Right renal cortex interstitium (tissue), 3 donors: ENCODE data around the gene RHOBTB1. TPM values are rescaled to one million over a fixed set of nuclear protein-coding genes. Genes with fewer than 3 reads are reported as not detected.
A peak's percentile ranks its signal among the peaks of the same experiment; 100 is the strongest.
"Not testable (repeated sequence)": the region's sequence is repeated elsewhere in the genome, so short reads cannot be mapped to it uniquely, and the experiment has no call there.

ENCODE experiments used
- DNase-seq, 3 donors: peaks; one replicate each; pipeline ENCODE4 v3.0.0-alpha.2; 2013; ENCODE audit warnings: low read depth in 3 of 3, low spot score in 2 of 3
- polyA plus RNA-seq, 3 donors: library from polyadenylated mRNA; unstranded; fragments of 120-200 nt; gene quantifications; one replicate each; pipeline ENCODE4 v1.2.1, GENCODE V29; 2013; ENCODE audit not compliant: insufficient read length in 3 of 3

The RHOBTB1 gene
- polyA plus RNA-seq, 3 donors, result 76.7 to 90.1 (median 87.4) TPM

- DNase-seq, result no peak
These were observed 73.6 kb downstream of the RHOBTB1 start for GRCh38 chr10:60870416-60870728.

GRCh38 chr10:60869652-60870415 lies 74.2 kb downstream of the RHOBTB1 start:
- no peak for DNase-seq

DNA sequence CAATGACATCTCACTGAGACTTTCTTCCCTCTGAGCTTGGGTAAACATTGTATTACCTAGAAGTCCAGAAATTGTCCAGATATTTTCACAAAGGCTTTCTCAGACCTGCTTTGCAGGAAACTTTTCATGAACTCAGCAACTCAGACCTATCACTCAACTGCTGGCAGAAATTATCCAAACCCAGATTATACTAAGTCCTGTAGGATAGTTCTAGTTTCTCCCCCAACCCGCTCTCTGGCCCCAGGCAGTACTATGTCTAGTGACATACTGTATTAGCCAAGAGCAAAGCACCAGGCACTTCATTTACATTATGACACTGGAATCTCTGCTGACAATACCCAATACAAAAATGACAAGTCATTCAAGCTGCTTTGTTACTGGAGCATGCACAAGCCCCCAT lies 75.0 kb downstream of the RHOBTB1 start:
- DNase-seq, result no peak

DNA sequence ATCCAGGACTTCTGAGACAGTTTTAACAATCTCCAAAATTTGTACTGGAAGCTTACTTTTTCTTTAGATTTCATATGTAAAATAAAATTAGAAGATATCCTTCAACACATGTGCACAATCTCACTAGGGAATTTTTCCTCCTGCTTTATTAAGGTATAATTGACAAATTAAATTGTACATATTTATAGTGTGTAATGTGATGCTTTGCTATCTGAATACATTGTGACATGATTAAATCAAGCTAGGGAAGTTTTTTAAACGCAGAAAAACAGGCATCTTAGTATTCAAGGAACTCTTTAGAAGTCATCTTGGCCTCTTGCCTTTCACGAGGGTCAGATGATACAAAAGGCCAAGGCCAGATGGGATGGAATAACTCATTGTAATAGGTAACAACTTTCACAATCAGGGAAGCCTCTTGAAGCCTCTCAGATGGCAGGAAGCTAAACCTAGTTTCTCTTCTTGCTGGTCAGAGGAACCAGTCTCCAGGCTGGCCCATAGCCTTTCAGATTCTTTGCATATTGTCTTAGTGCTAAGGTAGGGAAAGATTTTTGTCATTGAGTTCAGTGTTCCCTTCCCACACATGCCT lies 78.7 kb downstream of the RHOBTB1 start:
- no peak for DNase-seq

GRCh38 chr10:60863796-60864195 lies 80.2 kb downstream of the RHOBTB1 start:
- DNase-seq, result no peak

DNA sequence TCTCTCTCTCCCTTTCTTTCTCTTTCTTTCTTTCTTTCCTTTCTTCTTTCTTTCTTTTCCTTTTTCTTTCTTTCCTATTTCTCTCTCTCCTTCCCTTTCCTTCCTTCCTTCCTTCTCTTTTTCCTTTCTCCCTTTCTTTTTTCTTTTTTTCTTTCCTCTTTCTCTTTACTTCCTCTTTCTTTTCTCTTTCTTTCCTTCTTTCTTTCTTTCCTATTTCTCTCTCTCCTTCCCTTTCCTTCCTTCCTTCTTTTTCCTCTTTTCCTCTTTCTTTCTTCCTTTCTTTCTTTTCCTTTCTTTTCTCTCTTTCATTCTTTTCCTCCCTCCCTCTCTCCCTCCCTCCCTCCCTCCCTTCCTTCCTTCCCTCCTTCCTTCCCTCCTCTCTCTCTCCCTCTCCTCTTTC lies 81.5 kb downstream of the RHOBTB1 start:
- no peak for DNase-seq

DNA sequence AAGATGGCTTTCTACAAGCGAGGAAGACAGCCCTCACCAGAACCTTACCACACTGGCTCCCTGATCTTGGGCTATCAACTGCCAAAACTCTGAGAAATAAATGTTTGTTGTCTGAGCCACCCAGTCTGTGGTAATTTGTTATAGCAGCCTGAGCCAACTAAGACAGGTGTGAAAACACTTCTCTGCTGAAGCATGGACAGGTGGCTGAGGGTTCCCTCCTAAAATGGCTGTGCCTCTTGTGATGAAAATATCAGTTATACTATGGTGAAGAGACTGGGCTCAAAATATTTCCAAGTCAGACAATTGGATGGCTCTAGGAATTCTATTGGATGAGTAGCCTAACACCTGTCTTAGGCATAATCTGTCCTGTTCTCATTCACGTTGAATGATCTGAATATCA lies 87.6 kb downstream of the RHOBTB1 start:
- no peak for DNase-seq

- no peak for DNase-seq
These were observed 90.3 kb downstream of the RHOBTB1 start for GRCh38 chr10:60853637-60854036.

- DNase-seq, result no peak
These were observed 90.9 kb downstream of the RHOBTB1 start for GRCh38 chr10:60853107-60853506.

DNA sequence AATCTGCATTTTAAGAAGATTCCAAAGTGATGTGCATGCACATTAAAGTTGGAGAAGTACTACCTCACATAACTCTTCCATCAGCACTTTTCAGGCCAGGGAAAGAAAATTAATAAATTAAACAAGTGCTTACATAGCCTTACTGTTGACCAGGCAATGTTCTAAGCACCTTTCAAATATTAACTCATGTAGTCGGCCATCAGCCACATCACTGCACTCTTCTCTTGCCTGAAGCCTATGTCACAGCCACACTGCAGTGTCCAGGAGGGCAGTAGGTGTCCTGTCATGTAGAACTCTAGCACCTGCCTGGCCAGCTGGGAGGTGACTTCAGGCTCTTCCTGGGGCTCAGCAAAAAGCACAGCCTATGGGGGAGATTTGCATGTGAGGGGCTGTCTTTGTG lies 94.2 kb downstream of the RHOBTB1 start:
- no peak for DNase-seq

DNA sequence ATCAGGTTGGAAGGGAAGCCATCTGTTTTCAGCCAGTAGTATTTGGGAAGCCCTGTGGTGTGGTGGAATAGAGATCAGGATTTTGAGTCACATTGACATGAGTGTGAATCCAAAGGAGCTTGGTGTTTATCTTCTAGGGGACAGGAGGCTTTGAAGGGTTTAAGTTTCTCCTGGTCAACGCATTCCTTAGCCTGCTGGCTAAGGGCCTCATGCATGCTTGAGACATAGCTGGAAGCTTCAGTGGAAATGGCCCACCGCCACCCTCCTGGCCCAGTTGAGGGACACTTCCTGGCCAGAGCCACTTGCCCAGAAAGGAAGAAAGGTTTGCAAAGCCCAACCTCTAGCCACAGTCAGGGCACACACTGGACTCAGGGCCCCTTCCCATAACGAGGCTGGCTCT lies 94.8 kb downstream of the RHOBTB1 start:
- no peak for DNase-seq

DNA sequence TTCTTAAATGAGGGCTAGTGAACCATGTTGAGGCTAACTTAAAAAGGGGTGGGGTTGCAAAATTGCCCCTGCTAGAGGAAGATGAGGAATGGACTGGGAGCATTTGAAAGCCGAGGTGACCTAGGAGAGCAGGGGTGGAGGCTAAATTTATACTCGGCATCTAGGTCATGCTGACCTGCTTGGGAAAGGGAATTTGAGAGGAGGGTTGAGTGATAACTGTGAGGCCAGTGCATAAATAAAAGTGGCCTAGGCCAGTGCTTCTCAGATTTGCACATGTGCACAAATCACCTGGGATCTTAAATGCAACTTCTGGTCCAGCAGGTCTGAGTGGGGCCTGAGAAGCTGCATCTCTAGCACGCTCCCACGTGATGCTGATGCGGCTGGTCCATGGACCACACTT lies 95.3 kb downstream of the RHOBTB1 start:
- DNase-seq, result no peak

DNA sequence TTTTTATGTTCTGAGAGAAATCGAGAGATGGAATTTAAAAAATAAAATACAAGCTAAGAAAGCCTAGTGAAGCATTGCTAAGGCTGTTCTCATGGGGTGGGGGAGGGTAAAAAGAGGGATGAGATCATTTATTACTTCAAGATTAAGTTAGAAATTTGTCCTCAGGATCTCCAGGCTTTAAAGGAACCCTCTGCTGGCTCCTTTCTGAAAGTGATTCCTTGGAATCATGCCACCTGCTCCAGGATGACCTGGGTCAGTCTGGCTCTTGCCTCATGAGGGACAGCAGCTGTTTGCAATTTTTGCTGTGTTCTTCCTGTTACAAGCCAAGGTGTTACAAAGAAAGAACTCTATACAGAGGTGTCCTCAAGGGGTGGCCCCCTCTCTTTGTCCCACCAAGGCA lies 95.9 kb downstream of the RHOBTB1 start:
- DNase-seq, result peak in 1 of 3 donors; percentile 19

DNA sequence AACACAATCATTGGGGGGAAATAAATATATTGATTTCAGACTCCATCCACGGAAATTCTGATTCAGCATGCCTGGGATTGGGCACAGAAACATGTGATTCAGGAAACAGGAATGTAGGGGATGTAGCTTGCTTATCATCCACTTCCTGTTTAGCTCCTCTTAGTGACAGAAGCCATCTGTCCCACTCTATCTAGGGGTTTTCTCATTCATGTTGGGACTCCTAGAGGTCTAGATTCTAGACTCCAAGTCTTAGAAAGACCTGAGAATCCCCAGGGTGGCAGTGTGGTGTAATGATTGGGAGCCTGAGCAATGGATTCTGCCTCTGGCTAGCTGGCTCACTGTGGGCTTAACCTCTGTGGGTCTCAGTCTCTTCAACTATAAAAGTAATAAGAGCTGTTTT lies 97.8 kb downstream of the RHOBTB1 start:
- DNase-seq, result no peak

DNA sequence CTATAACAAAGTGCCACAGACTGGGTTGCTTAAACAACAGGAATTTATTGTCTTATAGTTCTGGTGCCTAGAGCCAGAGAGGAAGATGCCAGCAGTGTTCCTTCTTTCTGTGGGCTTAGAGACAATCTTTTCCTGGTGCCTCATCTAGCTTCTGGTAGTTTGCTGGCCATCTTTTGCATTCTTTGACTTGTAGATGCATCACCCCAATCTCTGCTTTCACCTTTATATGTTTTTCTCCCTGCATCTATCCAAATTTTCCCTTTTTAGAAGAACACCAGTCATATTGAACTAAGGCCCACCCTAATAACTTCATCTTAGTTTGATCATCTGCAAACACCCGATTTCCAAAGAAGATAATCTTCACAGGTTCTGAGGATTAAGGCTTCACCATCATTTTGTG lies 98.9 kb downstream of the RHOBTB1 start:
- DNase-seq, result no peak

DNA sequence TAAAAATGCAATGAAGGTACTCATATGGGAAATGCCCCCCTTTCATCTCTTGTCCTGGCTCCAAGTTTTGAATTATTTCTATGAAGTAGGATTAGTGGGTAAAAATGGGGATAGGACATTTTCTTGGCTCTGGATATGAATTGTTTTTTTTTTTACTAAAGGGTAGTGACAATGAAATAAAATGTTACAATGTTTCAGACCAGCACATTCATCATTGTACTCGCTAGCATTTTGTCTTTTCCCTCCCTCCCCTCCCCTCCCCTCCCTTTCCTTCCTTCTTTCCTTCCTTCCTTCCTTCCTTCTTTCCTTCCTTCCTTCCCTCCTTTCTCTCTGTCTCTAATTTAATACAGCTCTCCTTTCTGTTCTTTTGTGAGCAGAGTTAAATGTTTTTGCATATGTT lies 101.3 kb downstream of the RHOBTB1 start:
- DNase-seq, result no peak

DNA sequence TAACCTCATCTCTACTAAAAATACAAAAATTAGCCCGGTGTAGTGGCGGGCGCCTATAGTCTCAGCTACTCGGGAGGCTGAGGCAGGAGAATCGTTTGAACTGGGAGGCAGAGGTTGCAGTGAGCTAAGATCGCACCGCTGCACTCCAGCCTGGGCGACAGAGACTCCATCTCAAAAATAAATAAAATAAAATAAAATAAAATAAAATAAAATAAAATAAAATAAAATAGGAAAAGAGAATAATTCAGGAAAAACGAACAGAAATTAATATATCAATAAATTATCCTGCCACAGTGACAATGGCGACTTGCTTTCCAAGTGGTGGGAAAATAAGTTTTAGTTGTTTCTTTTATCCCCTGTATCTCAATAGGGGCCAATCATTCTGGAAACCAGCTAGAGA lies 102.8 kb downstream of the RHOBTB1 start:
- not testable (repeated sequence) for DNase-seq

DNA sequence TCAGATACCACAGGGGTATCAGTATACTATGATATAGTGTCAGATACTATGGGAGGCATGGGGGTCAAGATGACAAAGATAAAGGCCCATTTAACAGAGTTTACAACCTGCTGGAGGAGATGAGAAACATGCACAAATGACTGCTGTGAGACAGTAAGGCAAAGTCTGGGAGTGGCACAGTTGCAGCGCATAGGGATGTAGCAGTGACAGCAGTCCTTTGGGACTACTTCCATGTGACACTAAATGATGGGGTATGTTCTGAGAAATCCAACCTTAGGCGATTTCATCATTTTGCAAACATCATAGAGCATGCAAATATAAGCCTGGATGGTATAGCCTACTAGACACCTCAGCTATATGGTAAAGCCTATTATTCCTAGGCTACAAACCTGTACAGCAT lies 108.9 kb downstream of the RHOBTB1 start:
- no peak for DNase-seq

DNA sequence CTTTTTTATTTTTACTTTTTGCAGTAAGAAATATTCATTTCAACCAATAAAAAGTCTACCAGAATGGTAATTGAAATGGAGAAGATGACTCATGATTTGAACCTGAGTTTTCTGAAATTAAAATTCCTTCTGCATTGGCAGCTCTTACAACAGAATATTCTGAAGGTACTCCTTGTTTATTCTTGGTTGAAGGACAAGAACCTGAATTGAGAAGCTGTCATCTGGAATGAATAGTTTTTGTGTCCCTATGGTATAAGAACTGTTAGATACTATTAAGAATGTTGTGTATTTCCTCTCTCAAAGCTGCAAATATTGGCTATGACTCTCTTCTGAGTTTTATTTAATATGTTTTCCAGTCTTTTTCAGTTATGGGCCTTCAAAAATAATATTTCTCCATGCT lies 109.6 kb downstream of the RHOBTB1 start:
- DNase-seq, result no peak

GRCh38 chr10:60832136-60832535 lies 111.8 kb downstream of the RHOBTB1 start:
- not testable (repeated sequence) for DNase-seq

GRCh38 chr10:60828489-60828852 lies 115.5 kb downstream of the RHOBTB1 start:
- DNase-seq, result no peak

DNA sequence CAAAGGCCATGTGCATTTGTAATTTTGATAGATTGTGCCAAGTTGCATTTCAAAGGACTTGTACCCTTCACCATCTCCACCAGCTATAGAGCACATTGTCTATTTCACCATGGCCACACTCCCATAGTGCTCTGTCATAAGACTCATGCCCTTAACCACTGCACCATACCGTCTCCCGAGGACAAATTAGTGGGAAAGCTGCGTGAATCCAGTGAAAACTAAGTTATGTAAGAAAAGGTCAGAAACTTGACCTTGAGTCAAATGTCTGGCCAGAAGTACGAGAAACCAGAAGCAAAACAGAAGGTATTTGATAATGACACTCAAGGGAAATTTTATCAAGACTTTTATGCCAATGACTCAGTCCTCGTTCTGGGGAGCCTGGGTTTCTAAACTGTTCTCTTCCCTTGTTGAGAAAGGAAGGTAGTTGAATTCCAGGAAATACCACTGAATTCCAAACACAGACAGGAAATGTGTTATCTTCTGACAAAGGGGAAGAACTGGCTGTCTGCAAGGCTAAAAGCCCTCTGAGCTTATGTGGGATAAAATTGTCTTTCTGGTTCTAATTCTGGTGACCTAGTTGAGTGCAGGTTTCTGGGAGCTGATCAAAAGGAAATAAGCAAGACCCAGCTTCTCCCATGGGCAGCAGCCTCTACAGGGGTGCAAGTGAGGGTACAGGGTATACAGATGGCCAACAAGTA lies 116.0 kb downstream of the RHOBTB1 start:
- no peak for DNase-seq
